WTC11 (cell line): ENCODE results near the gene ANO9. TPM values are rescaled to one million over a fixed set of nuclear protein-coding genes. Genes with fewer than 3 reads are reported as not detected.

Experiments
- ATAC-seq: fragments of 200-7000 bp; cut with Tn5 transposase; 2 replicates; pipeline ENCODE4 v1.10.0; 2021; ENCODE audit warnings: mild to moderate bottlenecking, moderate library complexity
- CTCF ChIA-PET: fragments of 300-600 bp; sonication (Branson Sonifier 250); formaldehyde crosslinking; loops from one replicate; lab custom pipeline; 2021; ENCODE audit warnings: antibody characterized with exemption; lab: Charles Lee
- POLR2A ChIA-PET: fragments of 350-600 bp; sonication (Branson Sonifier 250); formaldehyde crosslinking; loops from one replicate; lab custom pipeline; 2021; ENCODE audit warnings: antibody characterized with exemption; lab: Charles Lee
- DNase-seq: peaks from one replicate; pipeline ENCODE4 v3.0.0; 2021; ENCODE audit warnings: low spot score
- H3K27ac Mint-ChIP-seq: 2 replicates; pipeline ENCODE4 v1.8.0; 2021; ENCODE audit warnings: mixed read lengths
- H3K27me3 Mint-ChIP-seq: 2 replicates; pipeline ENCODE4 v1.8.0; 2021; ENCODE audit warnings: low read depth, mild to moderate bottlenecking, moderate library complexity, mixed read lengths
- H3K36me3 Mint-ChIP-seq: 2 replicates; pipeline ENCODE4 v1.8.0; 2021; ENCODE audit warnings: mixed read lengths
- H3K4me1 Mint-ChIP-seq: 2 replicates; pipeline ENCODE4 v1.8.0; 2022; ENCODE audit warnings: mixed read lengths
- H3K4me3 Mint-ChIP-seq: 2 replicates; pipeline ENCODE4 v1.8.0; 2021; ENCODE audit warnings: mild to moderate bottlenecking, moderate library complexity, mixed read lengths
- H3K9me3 Mint-ChIP-seq: 2 replicates; pipeline ENCODE4 v1.8.0; 2021; ENCODE audit warnings: mixed read lengths
- AR ChIP-seq: fragments of 250-450 bp; sonication (Bioruptor Pico); IDR thresholded peaks from 2 replicates; pipeline ENCODE4 v1.9.0; 2021; ENCODE audit warnings: mild to moderate bottlenecking
- CREB1 ChIP-seq: sonication (generic); formaldehyde crosslinking; IDR thresholded peaks from 2 replicates; pipeline ENCODE4 v1.8.0; 2023; ENCODE audit warnings: mild to moderate bottlenecking, missing genetic modification reagents
- CTCF ChIP-seq: fragments of 200-600 bp; IDR thresholded peaks from 2 replicates; pipeline ENCODE4 v1.8.0; 2022; ENCODE audit warnings: antibody characterized with exemption
- E2F4 ChIP-seq: sonication (generic); formaldehyde crosslinking; IDR thresholded peaks from 2 replicates; pipeline ENCODE4 v1.8.1; 2022; ENCODE audit warnings: low read depth, mild to moderate bottlenecking, moderate library complexity, missing genetic modification reagents, borderline replicate concordance
- EMX1 ChIP-seq: fragments of 250-450 bp; sonication (Bioruptor Pico); IDR thresholded peaks from 2 replicates; pipeline ENCODE4 v1.8.0; 2021; ENCODE audit warnings: mild to moderate bottlenecking
- GRHL2 ChIP-seq: fragments of 250-450 bp; sonication (Bioruptor Pico); IDR thresholded peaks from 2 replicates; pipeline ENCODE4 v1.8.0; 2022; ENCODE audit warnings: mild to moderate bottlenecking, moderate library complexity; ENCODE audit not compliant: insufficient replicate concordance, severe bottlenecking
- MYBL2 ChIP-seq: sonication (generic); formaldehyde crosslinking; IDR thresholded peaks from 2 replicates; pipeline ENCODE4 v1.8.1; 2023; ENCODE audit warnings: mild to moderate bottlenecking, moderate library complexity, missing genetic modification reagents
- OVOL2 ChIP-seq: fragments of 250-450 bp; sonication (Bioruptor Pico); IDR thresholded peaks from 2 replicates; pipeline ENCODE4 v1.9.0; 2021; ENCODE audit warnings: mild to moderate bottlenecking, borderline replicate concordance
- PRRX2 ChIP-seq: fragments of 250-450 bp; sonication (Bioruptor Pico); IDR thresholded peaks from 2 replicates; pipeline ENCODE4 v1.8.0; 2021; ENCODE audit warnings: mild to moderate bottlenecking
- RELA ChIP-seq: sonication (generic); formaldehyde crosslinking; IDR thresholded peaks from 2 replicates; pipeline ENCODE4 v1.8.1; 2022; ENCODE audit warnings: missing genetic modification reagents, mild to moderate bottlenecking, borderline replicate concordance
- SOX15 ChIP-seq: fragments of 250-450 bp; sonication (Bioruptor Pico); IDR thresholded peaks from 2 replicates; pipeline ENCODE4 v1.9.0; 2021; ENCODE audit warnings: mild to moderate bottlenecking
- SP1 ChIP-seq: sonication (generic); formaldehyde crosslinking; conservative IDR thresholded peaks from 2 replicates; pipeline ENCODE4 v1.8.1; 2022; ENCODE audit warnings: missing genetic modification reagents
- TP53 ChIP-seq: sonication (generic); formaldehyde crosslinking; IDR thresholded peaks from 2 replicates; pipeline ENCODE4 v1.8.1; 2023; ENCODE audit warnings: mild to moderate bottlenecking, missing genetic modification reagents
- ZNF138 ChIP-seq: sonication (generic); formaldehyde crosslinking; conservative IDR thresholded peaks from 2 replicates; pipeline ENCODE4 v1.8.1; 2022; ENCODE audit warnings: mild to moderate bottlenecking, moderate library complexity, missing genetic modification reagents
- ZNF281 ChIP-seq: sonication (generic); formaldehyde crosslinking; IDR thresholded peaks from 2 replicates; pipeline ENCODE4 v1.8.0; 2023; ENCODE audit warnings: mild to moderate bottlenecking, missing genetic modification reagents
- ZNF416 ChIP-seq: fragments of 250-450 bp; sonication (Bioruptor Pico); IDR thresholded peaks from 2 replicates; pipeline ENCODE4 v1.9.0; 2021; ENCODE audit warnings: mild to moderate bottlenecking, inconsistent platforms
- total RNA-seq: library from RNA; stranded (reverse); gene quantifications from 3 replicates; pipeline ENCODE4 v1.2.3, GENCODE V29; 2021

The ANO9 gene
- total RNA-seq, 1 experiment from 2014 or later, result 13.2 TPM

- ChIA-PET CTCF (interaction anchor here (1.2 kb wide), 1 partner anchor 15 kb away, joined by 4 read pairs; no protein-coding TSS in a partner anchor), POLR2A (interaction anchor here (0.6 kb wide), 1 partner anchor 68 kb away, joined by 4 read pairs; the partner anchor contains the start of gene IFITM2)
- Mint-ChIP-seq H3K36me3 (peaks cover 21% of the 10 kb centered on the region), H3K9me3 (0 out of 2 replicates have a peak, but pooled peaks cover 7% of the 10 kb centered on the region), H3K27me3 (no peaks in the 10 kb centered on the region), H3K4me1 (peaks cover 6% of the 10 kb centered on the region), H3K27ac (no peak overlapping the region), H3K4me3 (no peak overlapping the region)
- ATAC-seq (no peak), DNase-seq (no peak)
- TF ChIP-seq ZNF416 (CRISPR knock-in tag), result no peak
- TF ChIP-seq AR (CRISPR knock-in tag), result no peak
- TF ChIP-seq GRHL2, result no peak
- no peak for TF ChIP-seq SOX15 (CRISPR knock-in tag)
- TF ChIP-seq EMX1 (CRISPR knock-in tag), result no peak
These were observed 66.5 kb downstream of the ANO9 start for GRCh38 chr11:375065-376025.

- CTCF ChIA-PET, result no interaction called here
- TF ChIP-seq OVOL2 (CRISPR knock-in tag), result no peak
- TF ChIP-seq, all 79 proteins: peak for 0
- DNase-seq, result no peak
- no peaks in the 10 kb centered on the region for H3K27me3 Mint-ChIP-seq
- ATAC-seq, result no peak
- POLR2A ChIA-PET, result no interaction called here
- 0 out of 2 replicates have a peak, but pooled peaks cover 7% of the 10 kb centered on the region for H3K9me3 Mint-ChIP-seq
- H3K4me1 Mint-ChIP-seq, result peaks cover 7% of the 10 kb centered on the region
- no peak overlapping the region for H3K4me3 Mint-ChIP-seq
- 0 out of 2 replicates have a peak overlapping the region, but pooled peaks have one; percentile 11 for H3K27ac Mint-ChIP-seq
- peaks cover 21% of the 10 kb centered on the region for H3K36me3 Mint-ChIP-seq
These were observed 67.9 kb downstream of the ANO9 start for GRCh38 chr11:373716-374551.

- Mint-ChIP-seq H3K4me3 (no peak overlapping the region), H3K27me3 (peaks cover 2% of the 10 kb centered on the region; the same call in 1 of the 2 replicates), H3K27ac (no peak overlapping the region), H3K9me3 (0 out of 2 replicates have a peak, but pooled peaks cover 7% of the 10 kb centered on the region), H3K36me3 (peaks cover 19% of the 10 kb centered on the region), H3K4me1 (peaks cover 13% of the 10 kb centered on the region)
- ChIA-PET POLR2A (interaction anchor here (0.5 kb wide), 2 partner anchors 47 to 53 kb away, joined by 3 to 8 read pairs; no protein-coding TSS in a partner anchor), CTCF (interaction anchor here (0.6 kb wide), 1 partner anchor 11 kb away, joined by 5 read pairs; no protein-coding TSS in a partner anchor)
- no peak for ATAC-seq
- no peak for DNase-seq
- no peak for TF ChIP-seq CTCF
- TF ChIP-seq MYBL2 (CRISPR knock-in tag), result no peak
- TF ChIP-seq ZNF281 (CRISPR knock-in tag), result no peak
- no peak for TF ChIP-seq PRRX2 (CRISPR knock-in tag)
- no peak for TF ChIP-seq TP53
- TF ChIP-seq ZNF138 (CRISPR knock-in tag), result no peak
- no peak for TF ChIP-seq CREB1
- TF ChIP-seq SP1 (CRISPR knock-in tag), result no peak
- no peak for TF ChIP-seq E2F4 (CRISPR knock-in tag)
- TF ChIP-seq RELA (CRISPR knock-in tag), result no peak
These were observed 68.7 kb downstream of the ANO9 start for GRCh38 chr11:372809-373715.
